ENCODE measurements around the gene EML2.

Gene EML2

GRCh38 chr19:45584332-45585157 lies 54.7 kb downstream of the EML2 start, which contains the start of gene OPA3:
TSS of gene OPA3 (minus strand) at chr19:45584802. CDS start at chr19:45584764, 38 bp downstream.
- DNase-seq: peak; percentile 100

DNA sequence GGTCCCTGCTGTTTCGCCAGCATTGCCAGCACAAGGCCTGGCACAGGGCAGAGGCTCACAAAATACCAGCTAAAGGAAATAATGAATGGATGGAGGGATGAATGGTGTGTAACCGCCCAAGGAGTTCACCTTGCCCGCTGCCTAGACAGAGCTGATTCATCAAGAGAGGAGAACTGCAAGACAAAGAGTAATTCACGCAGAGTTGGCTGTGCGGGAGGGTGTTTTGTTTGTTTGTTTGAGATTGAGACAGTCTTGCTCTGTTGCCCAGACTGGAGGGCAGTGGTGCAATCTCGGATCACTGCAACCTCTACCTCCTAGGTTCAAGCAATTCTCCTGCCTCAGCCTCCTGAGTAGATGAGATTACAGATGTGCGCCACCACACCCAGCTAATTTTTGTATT lies 57.6 kb downstream of the EML2 start:
- no peak for DNase-seq

DNA sequence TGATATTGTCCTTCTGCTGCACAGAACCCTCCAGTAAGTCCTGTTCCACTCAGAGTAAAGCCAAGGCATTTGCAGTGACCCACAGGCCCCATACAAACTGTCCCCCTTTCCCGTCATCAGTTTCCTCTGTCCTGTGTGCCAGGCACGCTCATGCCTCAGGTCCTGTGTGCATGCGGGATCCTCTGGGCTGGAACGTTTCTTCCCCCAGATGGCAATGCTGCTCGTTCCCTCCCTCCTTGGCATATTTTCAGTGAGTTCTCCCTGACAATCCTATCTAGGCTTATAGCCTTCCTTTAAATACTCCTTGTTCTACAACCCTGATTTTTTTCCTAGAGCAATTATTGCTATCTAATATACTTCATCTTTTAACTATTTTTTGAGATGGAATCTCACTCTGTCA lies 60.3 kb downstream of the EML2 start:
- no peak for DNase-seq

DNA sequence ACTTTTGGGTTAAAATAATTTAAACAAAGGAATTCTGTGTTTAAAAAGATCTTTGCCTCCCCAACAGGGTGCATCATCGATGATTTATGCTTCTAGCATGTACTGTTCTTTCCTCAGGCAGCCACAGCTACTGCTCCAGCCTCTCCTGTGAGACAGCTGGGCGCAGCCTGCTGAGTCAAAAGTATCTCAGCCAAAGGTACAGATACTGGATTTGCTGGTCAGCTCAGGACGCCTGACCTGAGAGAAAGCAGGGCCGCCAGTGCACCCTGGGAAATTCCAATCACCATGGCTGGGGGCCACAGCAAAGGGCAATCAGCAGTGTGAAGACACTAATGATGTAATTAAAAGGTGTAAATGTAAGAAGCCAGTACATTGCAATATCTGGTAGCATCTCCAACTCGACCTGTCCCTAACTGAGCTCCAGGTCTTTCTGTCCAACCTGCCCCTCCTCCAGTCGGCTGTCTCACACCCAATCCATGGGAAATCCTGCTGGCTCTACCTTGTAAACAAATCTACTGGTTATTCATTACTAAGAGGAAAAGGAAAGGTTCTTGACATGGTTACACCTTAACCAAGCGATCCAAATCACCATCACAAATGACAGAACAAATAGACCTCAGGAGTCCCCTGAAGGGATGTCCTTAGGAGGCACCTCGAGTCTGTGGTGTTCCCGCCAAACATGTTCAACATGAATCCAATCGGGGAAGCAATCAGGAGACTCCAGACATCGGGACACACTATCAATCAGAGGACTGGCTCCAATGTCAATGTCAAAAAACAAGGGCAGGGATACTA lies 61.9 kb downstream of the EML2 start:
- no peak for DNase-seq

- no peak for DNase-seq
Measured at GRCh38 chr19:45576682-45577081, 62.5 kb downstream of the EML2 start.

- no peak for DNase-seq
Measured at GRCh38 chr19:45575216-45575615, 64.0 kb downstream of the EML2 start.

DNA sequence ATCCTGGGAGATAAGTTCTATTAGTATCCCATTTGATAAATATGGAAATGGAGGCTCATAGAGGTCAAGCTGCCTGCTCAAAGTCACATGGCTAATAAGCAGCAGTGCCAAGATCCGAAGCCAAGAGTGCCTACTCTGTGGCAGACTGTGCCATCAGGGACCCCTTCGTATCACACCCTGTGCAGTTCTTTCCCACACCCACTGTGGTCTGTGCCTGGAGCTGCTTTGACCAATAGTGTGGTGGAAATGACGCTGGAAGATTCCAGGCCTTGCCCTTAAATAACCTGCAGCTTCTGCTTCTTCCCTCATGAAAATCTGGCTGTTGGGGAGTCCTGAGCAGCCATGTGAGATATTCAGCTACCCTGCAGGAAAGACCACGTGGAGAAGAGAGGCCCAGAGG lies 64.7 kb downstream of the EML2 start:
- no peak for DNase-seq

- DNase-seq: no peak
Measured at GRCh38 chr19:45571457-45572220, 67.6 kb downstream of the EML2 start.

DNA sequence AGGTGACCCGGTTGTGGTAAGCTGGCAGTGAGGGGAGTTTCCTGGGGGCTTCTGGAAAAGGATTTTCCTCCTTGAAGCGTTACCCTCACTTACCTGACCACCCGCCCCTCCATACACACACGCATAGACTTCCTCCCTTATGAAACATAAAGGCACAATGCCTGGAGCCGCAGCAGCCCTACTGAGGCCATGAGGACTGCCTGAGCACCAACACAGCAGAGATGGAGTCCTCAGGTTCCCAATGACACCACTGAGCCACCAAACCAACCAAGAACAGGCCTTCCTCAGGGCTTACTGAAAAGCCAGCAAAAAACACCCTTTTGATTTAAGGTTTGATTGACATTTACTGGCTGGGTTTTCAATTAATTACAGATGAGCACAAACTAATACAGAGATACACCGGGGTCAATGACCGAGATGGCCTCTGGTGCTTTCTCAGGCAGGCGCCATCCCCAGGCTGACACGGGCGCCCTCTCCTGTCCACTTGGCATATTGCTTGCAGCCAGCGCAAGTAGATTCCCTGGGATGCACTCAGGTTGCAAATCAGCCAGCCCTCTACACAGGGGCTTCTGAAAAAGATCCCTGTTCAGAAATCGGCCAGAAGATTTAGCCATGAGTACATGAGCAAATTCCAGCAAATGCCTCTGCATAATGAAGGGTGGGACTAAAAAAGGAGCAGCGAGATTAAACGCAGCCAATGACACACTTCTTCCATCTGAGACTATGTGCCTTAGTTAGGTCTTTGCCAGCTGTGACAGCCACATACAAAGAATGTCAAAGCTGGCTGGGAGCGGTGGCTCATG lies 69.4 kb downstream of the EML2 start:
- peak; percentile 54 to 70 (median 61) for DNase-seq

- no peak for DNase-seq
Measured at GRCh38 chr19:45568732-45569131, 70.5 kb downstream of the EML2 start.

GRCh38 chr19:45567609-45568008 lies 71.6 kb downstream of the EML2 start:
- DNase-seq: no peak

- DNase-seq: no peak
Measured at GRCh38 chr19:45564131-45564780, 74.9 kb downstream of the EML2 start.

DNA sequence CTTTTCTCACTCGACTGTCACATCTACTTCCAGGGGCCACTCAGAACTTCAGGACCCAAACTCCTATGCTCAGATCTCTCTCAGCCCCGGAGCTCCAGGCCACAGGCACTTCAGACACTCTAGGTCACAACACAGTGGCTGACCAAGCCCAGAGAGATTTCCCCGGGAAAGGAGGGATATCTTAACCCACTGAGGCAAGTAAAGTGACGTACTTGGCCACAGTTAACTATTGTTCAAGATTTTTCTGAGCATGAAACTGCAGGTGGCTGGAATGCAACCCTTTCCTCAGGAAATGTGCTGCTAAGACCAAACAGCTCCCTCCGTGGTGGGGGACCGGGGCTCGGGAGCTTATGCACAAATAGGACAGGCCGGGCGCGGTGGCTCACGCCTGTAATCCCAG lies 78.5 kb downstream of the EML2 start:
- DNase-seq: no peak

DNA sequence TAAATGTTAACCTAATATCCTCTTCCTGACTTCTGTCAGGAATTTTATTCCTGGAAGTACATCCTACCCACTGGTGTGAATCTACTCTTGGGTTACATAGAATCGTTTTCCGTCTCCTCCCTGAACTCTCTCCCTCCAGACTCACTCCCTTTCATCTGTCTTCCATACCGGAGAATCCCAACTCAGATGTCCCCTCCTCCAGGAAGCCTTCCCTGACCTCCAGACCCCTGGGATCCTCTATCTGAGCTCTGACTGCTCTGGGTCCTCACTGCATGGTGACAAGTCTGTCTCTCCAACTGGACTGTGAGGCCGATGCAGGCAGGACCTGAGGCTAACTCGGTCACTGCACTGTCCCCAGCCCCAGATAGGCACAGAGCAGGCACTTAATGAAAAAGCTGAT lies 79.2 kb downstream of the EML2 start:
- no peak for DNase-seq
